Testis (tissue), 2 donors: Measurements from ENCODE around the gene DISC1.

ENCODE experiments used
- POLR2A ChIP-seq: fragments of 450-650 bp; IDR thresholded peaks from one replicate; pipeline ENCODE4 v1.6.1; 2017; ENCODE audit warnings: antibody characterized with exemption, mild to moderate bottlenecking, moderate library complexity
- TF ChIP-seq, protein P1 (sequence below), 3 experiments: fragments of 450-650 bp in 2 of 3; fragments of 200-600 bp in 1 of 3; sonication (generic) in 1 of 3; IDR thresholded peaks; one replicate each; pipeline ENCODE4 v1.5.1; 2016 to 2019; ENCODE audit warnings: antibody characterized with exemption in 3 of 3, mild to moderate bottlenecking in 2 of 3, moderate library complexity in 1 of 3

DNA sequence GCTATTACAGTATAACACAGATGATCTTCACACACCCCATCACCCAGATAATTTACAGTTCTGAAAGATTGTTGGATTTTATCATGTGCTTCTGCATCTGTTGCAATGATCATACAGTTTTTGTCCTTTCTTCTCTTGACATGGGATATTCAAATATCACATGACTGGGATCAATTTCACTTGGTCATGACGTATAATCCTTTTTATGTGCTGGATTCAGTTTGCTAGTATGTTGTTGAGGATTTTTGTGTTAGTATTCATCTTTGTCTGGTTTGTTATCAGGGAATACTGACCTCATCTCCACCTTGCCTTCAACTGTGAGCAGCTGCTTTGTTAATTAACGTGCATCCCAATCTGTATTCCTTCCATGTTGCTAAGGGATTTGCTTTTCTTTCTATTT, 44.7 kb upstream of the DISC1 start:
- TF ChIP-seq, protein P1, sequence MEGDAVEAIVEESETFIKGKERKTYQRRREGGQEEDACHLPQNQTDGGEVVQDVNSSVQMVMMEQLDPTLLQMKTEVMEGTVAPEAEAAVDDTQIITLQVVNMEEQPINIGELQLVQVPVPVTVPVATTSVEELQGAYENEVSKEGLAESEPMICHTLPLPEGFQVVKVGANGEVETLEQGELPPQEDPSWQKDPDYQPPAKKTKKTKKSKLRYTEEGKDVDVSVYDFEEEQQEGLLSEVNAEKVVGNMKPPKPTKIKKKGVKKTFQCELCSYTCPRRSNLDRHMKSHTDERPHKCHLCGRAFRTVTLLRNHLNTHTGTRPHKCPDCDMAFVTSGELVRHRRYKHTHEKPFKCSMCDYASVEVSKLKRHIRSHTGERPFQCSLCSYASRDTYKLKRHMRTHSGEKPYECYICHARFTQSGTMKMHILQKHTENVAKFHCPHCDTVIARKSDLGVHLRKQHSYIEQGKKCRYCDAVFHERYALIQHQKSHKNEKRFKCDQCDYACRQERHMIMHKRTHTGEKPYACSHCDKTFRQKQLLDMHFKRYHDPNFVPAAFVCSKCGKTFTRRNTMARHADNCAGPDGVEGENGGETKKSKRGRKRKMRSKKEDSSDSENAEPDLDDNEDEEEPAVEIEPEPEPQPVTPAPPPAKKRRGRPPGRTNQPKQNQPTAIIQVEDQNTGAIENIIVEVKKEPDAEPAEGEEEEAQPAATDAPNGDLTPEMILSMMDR (IDR thresholded peaks at IDR 0.05): no peak
- TF ChIP-seq POLR2A: no peak
